ENCODE measurements around the gene SLC25A42.
"Not testable (repeated sequence)": the region's sequence is repeated elsewhere in the genome, so short reads cannot be mapped to it uniquely, and the experiment has no call there.

Gene SLC25A42

DNA sequence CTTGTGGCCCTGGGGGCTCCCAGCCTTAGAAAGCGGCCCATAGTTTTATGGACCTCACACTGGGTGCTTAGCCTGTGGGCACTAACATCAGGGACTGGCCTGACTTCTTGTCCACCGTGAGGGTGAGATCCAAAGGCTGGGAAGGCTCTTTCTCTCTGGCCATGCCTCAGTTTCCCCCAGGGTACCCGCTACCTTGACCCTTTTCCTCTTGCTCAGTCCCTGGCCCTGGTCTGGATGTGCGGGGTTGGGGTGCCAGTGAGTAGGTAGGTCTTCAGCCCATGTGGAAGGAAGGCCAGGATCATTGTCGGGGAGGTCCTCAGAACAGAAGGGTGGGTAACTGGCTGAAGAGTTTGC lies 76.1 kb downstream of the SLC25A42 start:
- DNase-seq: no peak

DNA sequence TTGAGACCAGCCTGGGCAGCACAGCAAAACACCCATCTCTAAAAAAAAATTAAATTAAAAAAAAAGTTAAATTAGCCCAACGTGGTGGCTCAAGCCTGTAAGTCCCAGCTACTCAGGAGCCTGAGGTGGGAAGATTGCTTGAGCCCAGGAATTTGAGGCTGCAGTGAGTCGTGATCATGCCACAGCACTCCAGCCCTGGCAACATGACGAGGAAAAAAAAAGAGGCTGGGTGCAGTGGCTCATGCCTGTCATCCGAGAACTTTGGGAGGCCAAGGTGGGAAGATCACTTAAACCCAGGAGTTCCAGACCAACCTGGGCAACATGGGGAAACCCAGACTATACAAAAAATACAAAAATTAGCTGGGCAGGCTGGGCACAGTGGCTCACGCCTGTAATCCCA lies 76.7 kb downstream of the SLC25A42 start:
- no peak for DNase-seq

DNA sequence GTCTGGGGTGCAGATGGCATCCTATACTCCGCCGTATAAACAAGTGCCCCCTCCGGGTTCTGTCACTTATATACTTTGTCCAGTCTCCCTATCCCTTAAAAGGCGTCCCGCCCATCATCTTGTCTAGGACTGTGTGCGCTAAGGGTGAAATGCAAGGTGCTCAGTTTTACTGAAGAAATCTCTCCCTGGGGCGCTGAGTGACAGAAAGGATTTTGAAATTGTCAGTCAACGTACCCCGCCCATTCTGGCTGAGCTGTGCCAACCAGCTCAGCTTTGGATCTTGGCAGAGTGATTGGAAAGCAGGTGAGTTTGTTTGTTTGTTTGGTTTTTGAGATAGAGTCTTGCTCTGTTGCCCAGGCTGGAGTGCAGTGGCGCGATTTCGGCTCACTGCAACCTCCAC lies 78.6 kb downstream of the SLC25A42 start:
- DNase-seq: no peak

DNA sequence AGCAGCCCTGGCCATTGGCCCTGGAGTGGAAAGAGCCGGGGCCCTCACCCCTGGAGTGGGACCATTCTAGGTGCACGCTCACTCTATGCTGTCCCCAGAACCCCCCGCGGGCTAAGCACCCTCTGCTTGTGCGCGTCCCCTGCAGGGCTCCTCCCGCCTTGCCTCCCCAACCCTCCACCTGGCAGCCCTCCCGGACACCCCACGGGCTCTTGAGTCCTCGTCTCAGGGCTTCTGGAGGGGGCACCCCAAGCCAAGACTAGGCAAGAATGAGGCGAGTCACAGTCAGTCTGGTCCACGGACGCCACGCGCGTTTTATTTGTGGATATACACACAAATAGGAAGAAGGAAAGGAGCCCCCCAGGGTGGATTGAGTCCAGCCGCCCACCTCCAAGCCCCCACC lies 81.5 kb downstream of the SLC25A42 start:
- no peak for DNase-seq

DNA sequence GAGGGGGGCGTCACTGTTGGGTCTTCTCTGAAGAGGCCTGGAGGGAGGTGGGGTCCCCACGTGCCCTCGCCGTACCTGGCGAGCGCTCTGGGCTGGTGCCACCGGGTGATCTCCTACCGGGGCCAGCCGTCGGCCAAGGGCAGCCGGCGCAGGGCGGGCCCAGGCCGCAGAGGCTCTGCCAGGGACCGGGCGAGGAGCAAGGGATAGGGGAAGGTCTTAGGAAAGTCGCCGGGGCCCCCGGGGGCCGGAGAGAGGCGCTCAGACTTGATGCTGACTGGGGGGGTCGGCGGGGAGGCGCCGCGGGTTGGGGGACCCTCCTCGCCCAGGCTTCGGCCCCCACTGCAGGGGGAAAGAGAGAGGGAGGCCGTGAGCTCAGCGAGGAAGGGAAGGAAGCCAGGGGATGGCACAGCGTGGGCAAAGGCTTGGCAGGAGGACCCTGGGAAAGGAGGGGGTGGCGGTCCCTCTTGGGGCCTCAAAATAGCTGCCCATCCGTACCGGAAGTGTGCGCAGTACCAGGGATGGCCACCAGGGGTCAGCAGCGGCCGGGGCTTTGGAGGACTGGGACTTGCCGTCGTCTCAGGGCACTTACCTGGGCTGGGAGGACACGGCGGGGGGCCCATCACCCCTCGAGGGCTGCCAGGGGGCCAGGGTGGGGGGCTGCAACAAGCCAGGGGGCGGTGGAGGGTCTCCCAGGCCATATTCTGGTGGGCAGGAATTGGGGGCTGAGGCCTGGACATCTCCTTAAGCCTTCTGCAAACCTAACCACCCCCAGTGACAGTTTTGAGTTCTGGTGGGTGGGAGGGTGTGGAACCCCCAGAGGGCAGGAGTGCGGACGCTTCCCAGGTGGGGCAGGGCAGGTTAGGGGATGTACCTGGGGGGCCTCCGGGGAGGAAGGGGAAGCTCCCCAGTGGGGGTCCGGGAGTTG lies 82.2 kb downstream of the SLC25A42 start:
- DNase-seq: no peak

DNA sequence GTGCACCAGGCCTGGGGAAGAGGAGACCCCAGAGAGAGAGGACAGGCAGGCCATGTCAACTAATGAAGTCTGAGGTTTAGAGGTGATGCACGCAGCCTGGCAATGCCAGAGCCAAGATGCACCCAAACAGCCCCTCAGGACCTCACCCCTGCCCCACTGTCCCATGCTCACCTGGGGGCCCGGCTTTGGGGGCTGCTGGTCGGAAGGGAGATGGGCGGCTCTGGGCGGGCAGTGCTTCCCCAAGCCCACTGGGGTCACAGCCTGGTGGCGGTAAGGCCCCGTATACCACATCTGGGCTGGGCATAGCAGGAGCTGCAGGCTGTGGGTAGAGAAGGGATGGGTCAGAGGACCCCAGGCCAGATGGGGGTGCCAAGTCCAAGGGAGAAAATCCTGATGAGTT lies 83.1 kb downstream of the SLC25A42 start:
- DNase-seq: no peak

DNA sequence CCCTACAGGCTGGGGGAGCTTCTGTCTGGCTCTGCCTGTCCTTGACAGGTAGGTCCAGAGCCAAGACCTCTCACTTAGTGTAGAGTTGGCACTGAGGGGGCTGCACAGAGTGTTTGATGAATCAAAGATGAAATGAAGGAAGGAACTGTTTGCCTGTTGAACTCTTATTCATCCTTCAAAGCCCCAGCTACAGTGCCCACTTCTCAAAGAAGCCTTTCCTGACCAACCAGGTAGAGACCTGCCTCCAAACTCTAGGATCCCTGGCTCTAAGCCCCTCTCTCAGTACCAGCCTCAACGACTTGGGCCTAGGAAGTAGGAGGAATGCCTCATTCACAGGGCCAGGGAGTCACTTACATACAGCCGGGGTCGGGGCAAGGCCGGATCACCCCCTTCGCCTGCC lies 83.5 kb downstream of the SLC25A42 start:
- no peak for DNase-seq

DNA sequence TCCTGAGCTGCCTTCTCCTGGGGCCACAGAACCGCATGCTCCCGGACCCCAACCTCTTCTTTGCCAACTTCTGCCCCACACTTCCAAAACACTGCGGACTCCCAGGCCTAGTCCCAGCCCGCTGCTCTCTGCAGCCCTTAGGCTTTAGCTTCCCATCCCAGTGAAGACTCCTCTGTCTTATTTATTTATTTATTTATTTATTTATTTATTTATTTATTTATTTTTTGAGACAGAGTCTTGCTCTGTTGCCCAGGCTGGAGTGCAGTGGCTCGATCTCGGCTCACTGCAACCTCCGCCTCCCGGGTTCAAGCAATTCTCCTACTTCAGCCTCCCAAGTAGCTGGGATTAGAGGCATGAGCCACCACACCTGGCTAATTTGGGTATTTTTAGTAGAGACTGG lies 84.7 kb downstream of the SLC25A42 start:
- DNase-seq: not testable (repeated sequence)

DNA sequence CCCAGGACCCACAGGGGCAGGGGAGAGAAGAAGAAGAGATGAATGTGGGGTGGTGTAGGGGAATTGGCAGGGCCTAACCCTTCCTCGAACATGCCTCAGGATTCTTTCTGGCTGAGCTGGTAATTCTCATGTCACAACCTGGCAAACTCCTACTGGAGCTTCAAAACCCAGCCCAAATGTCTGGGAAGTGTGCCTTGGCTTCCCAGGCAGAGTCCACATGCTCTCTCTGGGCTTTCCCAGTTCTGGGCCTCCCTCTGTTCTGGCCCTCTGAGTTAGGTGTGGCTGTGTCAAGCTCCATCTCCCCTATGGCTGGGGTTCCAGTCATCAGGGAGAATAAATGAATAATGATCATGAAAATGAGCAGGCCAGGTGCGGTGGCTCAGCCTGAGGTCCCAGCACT lies 85.6 kb downstream of the SLC25A42 start:
- DNase-seq: no peak

DNA sequence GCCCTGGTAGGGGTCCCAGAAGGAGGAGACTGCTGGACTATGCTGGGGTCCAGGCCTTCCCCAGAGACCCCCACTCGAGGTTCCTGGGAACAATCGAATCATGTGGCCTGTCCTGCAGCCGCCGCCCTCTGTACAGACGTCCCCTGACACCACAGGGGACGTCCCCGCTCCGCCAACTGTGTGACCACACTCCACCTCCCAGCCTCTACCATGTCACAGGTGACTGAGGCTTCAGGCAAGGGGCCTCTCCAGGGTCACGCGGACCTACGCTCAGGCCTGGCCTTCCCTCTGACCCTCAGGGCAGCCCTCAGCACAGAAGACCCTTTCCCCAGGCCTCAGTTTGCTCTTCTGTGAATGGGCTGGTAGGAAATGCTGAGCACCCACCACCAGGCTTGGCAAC lies 87.6 kb downstream of the SLC25A42 start:
- no peak for DNase-seq

DNA sequence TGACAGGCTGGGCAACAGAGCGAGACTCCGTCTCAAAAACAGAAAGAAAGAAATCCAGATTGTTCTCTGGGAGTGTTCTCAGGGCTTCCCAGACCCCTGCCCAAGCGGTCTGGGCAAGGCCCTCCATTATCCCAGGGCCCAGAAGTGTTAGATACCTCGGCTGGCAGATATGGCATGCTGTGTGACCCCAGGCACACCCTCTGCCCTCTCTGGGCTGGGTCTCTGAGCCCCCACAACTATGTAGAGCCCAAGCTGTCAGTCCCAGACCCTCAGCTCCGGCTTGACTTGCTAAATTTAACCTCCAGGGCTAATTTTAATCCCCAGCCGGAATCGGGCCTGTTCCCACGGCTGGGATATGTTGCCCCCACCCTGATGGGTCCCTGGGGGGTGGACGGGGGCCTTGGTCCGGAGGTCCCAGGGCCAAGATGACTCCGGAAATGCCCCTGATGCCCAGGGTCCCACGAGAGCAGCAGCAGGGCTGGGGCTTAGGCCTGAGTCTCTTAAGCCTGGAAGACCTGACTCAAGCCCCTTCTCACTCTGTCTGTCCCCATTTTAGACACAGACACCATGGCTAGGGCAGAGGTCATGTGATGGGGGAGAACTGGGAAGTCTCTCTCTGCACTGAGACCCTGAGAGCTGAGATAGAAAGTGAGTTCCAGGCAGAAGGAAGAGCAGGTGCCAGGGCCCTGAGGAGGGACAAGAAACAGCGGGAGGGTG lies 89.0 kb downstream of the SLC25A42 start:
- no peak for DNase-seq

DNA sequence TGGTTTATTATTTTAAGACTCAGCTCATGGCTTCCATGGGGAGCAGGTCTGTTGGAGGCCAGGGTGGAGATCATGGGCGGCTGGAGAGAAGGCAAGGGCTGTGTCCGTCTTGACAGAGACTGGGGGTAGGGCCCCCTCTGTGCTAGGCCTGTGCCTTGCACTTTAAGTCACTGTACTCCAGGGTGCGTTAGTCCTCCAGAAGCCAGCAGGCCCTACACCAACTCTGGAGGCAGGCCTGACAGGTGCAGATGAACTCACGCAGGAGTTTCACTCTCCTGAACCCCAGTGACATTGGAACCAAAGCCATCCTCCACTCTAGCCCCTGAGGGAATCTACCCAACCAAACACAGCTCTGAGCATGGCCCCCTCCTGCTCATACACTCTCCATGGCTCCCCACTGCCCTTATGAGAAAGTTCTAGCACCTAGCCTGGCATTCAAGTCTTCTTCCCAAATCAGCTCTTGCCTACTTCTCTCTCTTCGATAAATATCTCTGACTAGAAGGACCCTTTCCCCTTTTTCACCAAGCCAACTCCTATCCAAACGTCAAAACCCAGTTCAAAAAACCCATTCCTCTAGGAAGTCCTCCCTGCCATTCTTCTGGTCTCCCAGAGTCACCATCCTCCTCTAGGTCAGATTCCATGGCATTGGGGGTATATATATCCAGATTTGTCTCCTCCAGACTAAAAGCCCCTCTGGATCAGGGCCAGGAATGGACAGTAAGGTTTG lies 91.1 kb downstream of the SLC25A42 start:
- DNase-seq: no peak

DNA sequence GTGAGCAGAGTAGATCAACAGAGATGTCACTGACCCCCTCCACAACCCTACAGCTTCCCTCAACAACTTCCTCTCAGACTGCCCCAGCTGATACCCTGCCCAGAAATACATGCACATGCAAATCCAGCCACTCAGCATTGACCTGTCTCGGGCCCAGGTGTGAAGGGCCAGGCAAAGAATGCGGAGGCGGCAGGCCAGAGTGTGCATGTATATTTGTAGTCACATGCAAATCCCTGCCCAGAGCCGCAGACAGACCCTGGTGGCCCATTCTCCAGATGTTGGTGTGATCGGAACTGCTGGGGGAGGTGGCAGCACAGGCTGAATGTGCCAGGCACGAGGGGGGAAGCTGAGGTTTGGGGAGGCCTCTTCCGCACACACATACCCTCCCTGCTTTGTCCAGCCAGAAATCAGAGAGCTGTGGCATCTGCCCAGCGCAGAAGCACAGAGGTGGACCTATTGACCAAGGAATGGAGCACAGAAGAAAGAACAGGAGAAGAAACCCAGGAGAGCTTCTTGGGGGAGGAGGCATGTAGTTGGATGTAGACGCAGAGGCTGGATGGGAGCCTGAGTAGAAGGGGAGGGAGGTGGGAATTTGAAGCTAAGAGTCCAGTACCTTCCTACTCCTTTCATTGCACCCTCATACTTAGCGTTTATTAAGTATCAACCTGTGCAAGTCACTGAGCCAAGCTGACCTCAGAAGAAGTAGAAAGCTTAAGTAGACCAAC lies 91.9 kb downstream of the SLC25A42 start:
- DNase-seq: no peak

DNA sequence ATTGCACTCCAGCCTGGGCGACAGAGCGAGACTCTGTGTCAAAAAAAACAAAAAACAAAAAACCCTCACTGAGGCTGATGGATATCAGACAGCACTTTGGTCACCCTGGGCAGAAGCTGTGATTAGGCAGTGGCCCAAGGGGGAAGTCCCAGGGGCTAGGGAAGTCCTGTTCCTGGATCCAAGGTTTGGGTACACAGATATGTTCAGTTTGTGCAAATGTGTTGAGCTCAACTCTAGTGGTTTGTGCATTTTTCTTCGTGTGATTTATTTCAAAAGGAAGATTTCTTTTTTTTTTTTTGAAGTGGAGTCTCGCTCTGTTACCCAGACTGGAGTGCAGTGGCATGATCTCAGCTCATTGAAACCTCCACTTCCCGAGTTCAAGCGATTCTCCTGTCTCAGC lies 94.0 kb downstream of the SLC25A42 start:
- DNase-seq: no peak

DNA sequence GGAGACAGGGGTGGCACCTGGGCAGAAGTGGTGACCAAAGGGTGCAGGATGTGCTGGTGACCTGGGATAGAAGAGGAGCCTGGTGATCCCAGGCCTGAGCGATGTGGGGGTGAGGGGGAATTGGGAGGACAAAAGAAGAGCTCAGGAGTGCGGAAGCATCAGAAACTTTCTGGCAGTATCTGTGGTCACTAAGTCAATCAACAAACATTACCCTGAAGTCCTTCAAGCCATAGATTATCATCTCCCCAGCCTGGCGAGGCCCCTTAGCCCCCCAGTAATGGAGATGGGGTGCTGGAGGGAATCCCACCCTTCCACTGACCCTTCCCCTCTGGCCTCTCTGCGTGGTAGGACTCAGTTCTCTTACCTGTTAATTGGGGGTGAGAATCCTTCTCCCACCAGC lies 95.7 kb downstream of the SLC25A42 start:
- DNase-seq: no peak

DNA sequence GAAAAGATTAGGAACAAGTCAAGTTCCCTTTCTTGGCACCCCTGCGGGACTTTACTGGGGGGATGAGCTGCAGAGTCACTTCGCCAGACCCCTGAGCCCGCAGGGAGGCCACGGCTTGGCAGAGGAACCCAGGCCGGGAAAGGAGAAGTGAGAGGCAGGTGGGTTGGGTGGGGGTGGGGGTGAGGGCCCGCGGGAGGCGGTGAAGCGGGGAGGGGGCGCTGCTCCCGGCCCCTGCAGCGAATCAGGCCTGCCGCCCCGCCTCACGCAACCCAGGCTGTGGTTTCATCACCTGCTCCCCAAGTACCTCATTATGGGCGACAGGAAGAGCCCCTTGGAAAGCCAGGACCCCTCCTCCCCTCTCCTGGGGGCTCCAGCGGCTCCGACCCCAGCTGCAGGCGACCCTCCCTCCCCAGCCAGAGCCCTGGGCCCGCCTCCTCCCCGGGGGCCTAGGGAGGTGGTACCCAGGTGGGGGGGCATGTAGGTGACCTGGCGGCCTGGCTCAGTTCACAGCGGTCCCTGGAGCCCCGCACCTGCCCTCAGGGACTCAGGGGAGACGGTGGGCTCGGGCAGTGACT lies 96.8 kb downstream of the SLC25A42 start:
- no peak for DNase-seq

DNA sequence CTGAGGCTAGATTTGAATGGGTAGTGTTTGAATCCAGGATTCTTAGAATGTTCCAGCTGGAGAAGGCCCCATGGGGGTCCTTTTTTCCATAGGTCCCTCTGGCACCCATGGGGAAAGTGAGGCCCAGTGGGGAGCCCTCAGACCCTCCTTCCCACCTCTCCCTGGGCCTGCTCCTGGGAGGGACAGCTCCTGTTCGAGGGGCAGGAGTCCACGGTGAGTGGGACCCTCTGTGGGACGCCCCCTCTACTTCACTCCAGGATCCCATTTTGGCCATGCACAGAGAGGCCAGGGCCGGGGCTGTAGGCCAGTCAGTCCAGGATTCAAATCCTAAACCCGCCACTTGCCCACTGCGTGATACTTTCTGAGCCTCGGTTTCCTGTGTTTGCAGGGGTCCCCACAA lies 98.7 kb downstream of the SLC25A42 start:
- DNase-seq: no peak

Measured in kidney glomerular epithelial cell (primary cell).